ENCODE measurements around the gene ABI3BP.

Gene ABI3BP

DNA sequence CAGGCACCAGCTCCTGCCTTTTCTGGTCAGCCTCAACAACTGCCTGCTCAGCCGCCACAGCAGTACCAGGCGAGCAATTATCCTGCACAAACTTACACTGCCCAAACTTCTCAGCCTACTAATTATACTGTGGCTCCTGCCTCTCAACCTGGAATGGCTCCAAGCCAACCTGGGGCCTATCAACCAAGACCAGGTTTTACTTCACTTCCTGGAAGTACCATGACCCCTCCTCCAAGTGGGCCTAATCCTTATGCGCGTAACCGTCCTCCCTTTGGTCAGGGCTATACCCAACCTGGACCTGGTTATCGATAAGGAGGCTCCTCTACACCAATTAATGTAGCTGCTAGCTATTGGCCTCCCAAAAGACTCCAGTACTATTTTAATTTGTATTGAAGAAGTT is 245.0 kb downstream of the ABI3BP start:
- no peak overlapping the region for H3K4me3 ChIP-seq (ENCODE audit: low read depth, low read length)
- TF ChIP-seq, protein P1, sequence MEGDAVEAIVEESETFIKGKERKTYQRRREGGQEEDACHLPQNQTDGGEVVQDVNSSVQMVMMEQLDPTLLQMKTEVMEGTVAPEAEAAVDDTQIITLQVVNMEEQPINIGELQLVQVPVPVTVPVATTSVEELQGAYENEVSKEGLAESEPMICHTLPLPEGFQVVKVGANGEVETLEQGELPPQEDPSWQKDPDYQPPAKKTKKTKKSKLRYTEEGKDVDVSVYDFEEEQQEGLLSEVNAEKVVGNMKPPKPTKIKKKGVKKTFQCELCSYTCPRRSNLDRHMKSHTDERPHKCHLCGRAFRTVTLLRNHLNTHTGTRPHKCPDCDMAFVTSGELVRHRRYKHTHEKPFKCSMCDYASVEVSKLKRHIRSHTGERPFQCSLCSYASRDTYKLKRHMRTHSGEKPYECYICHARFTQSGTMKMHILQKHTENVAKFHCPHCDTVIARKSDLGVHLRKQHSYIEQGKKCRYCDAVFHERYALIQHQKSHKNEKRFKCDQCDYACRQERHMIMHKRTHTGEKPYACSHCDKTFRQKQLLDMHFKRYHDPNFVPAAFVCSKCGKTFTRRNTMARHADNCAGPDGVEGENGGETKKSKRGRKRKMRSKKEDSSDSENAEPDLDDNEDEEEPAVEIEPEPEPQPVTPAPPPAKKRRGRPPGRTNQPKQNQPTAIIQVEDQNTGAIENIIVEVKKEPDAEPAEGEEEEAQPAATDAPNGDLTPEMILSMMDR (IDR thresholded peaks at IDR 0.05; ENCODE audit: borderline replicate concordance, insufficient read depth, low read depth, low read length) = no peak

DNA sequence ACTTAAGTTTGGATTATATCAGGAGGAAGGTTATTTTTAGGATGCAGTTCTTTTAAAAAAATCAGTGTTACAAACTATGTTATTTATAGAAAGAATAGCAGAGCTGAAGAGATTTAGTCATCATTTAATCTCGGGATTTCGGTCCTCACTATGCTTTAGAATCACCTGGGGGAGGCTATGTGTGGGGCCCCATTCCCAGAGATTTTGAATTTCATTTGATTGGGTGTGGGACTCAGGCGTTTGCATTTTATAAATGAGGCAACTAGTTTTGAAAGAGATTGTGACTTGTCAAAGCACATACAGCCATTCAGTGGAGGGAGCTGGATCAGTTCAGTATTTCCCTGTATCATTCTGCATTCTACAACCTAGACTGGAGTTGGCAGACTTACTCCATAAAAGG is 247.1 kb downstream of the ABI3BP start:
- TF ChIP-seq, protein P1 (IDR thresholded peaks at IDR 0.05; ENCODE audit: borderline replicate concordance, insufficient read depth, low read depth, low read length) = no peak

DNA sequence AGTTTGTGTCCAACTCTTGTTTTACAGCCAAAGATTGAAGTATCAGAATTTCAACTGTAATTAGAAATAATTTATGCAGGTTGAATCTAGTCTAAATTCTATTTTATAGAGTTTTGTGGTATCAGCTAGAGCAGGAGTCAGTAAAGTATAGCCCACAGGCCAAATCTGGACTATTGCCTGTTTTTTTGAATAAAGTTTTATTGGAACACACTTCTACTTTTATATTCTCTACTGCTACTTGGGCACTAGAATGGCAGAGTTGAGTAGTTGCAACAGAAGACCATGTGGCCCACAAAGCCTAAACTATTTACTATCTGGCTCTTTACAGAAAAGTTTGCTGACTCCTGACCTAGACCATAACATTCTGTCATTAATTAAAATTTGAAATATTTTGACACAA is 247.6 kb downstream of the ABI3BP start:
- H3K4me3 ChIP-seq (ENCODE audit: low read depth, low read length) = no peak overlapping the region
- TF ChIP-seq, protein P1 (IDR thresholded peaks at IDR 0.05; ENCODE audit: borderline replicate concordance, insufficient read depth, low read depth, low read length) = no peak

More for the DNA sequence above, 247.1 kb downstream of the ABI3BP start:
- no peak overlapping the region for H3K4me3 ChIP-seq (ENCODE audit: low read depth, low read length)

DNA sequence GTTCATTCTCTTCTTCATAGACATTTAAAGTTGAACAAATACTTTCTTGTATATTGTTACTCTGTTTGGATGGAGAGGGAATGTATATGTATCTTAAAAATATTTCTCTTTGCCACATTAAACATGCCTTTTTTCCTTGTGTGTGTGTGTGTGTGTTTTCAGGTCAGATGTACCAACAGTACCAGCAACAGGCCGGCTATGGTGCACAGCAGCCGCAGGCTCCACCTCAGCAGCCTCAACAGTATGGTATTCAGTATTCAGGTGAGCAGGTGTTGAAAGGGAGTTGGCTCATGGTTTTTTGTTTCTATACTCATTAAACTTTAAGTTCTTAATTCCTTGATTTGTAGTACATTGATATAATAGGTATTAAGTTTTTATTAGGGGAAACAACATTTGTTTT is 248.6 kb downstream of the ABI3BP start:
- TF ChIP-seq, protein P1 (IDR thresholded peaks at IDR 0.05; ENCODE audit: borderline replicate concordance, insufficient read depth, low read depth, low read length) = no peak
- no peak overlapping the region for H3K4me3 ChIP-seq (ENCODE audit: low read depth, low read length)

DNA sequence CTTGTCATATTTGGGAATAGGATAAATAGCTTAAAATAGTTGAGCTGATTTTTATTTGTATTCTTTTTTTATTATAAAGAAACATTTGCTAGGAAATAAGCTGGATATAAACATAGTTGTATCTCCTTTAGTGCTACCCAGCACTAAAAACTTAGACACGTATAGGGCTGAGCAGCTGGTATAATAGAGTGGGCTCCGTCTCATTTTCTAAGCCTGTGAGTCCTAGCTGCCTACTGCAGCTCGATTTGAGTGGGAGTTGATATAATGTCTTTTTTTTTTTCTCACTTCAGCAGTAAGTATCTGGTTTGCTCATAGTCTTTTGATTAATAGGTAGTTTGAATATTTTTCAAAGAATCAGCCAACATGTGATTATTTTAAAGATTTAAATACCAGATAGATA is 249.7 kb downstream of the ABI3BP start:
- TF ChIP-seq, protein P1 (IDR thresholded peaks at IDR 0.05; ENCODE audit: borderline replicate concordance, insufficient read depth, low read depth, low read length) = no peak
- H3K4me3 ChIP-seq (ENCODE audit: low read depth, low read length) = no peak overlapping the region

DNA sequence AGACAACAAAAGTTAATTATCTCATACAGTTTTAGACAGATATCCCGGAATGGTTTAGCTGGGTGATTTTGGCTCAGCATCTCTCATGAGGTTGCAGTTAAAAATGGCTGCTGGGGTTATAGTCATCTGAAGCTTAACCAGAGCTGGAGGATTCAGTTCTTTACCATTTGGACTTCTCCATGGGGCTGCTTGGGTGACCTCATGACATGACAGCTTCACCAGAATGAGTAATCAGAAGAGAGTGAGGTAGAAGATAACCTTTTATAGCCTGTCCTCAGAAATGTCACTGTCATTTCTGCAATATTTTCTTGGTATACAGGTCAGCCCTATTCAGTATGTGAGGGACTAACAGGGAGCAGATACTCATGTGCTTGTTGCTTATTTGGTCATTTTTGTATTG is 253.0 kb downstream of the ABI3BP start:
- no peak overlapping the region for H3K4me3 ChIP-seq (ENCODE audit: low read depth, low read length)
- TF ChIP-seq, protein P1 (IDR thresholded peaks at IDR 0.05; ENCODE audit: borderline replicate concordance, insufficient read depth, low read depth, low read length) = no peak

DNA sequence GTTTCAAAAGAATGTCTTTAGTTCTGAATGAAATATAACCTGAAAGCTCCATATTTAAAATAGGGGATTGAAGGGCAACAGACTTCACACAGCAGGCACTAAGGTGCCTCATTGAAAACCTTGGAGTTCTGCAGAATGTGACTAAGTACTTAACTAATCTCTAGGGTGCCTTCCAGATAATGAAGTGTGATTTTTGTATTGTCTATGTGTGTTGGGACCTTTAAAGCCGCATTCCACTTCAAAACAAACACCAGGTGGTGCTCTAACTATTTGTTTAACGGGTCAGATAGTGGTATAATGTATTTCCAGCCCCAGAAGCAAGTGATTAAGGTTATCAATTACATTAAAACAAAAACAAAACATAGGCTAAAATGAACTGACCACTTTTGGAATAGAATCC is 255.9 kb downstream of the ABI3BP start:
- TF ChIP-seq, protein P1 (IDR thresholded peaks at IDR 0.05; ENCODE audit: borderline replicate concordance, insufficient read depth, low read depth, low read length) = no peak
- H3K4me3 ChIP-seq (ENCODE audit: low read depth, low read length) = no peak overlapping the region
